NCI-H187 (cell line): ENCODE results near the gene ITGBL1.

Experiments
- DNase-seq, 2 experiments: peaks; one replicate each; lab custom pipeline; 2025; lab: John Stamatoyannopoulos, UW

ITGBL1 gene, protein sequence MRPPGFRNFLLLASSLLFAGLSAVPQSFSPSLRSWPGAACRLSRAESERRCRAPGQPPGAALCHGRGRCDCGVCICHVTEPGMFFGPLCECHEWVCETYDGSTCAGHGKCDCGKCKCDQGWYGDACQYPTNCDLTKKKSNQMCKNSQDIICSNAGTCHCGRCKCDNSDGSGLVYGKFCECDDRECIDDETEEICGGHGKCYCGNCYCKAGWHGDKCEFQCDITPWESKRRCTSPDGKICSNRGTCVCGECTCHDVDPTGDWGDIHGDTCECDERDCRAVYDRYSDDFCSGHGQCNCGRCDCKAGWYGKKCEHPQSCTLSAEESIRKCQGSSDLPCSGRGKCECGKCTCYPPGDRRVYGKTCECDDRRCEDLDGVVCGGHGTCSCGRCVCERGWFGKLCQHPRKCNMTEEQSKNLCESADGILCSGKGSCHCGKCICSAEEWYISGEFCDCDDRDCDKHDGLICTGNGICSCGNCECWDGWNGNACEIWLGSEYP

DNA sequence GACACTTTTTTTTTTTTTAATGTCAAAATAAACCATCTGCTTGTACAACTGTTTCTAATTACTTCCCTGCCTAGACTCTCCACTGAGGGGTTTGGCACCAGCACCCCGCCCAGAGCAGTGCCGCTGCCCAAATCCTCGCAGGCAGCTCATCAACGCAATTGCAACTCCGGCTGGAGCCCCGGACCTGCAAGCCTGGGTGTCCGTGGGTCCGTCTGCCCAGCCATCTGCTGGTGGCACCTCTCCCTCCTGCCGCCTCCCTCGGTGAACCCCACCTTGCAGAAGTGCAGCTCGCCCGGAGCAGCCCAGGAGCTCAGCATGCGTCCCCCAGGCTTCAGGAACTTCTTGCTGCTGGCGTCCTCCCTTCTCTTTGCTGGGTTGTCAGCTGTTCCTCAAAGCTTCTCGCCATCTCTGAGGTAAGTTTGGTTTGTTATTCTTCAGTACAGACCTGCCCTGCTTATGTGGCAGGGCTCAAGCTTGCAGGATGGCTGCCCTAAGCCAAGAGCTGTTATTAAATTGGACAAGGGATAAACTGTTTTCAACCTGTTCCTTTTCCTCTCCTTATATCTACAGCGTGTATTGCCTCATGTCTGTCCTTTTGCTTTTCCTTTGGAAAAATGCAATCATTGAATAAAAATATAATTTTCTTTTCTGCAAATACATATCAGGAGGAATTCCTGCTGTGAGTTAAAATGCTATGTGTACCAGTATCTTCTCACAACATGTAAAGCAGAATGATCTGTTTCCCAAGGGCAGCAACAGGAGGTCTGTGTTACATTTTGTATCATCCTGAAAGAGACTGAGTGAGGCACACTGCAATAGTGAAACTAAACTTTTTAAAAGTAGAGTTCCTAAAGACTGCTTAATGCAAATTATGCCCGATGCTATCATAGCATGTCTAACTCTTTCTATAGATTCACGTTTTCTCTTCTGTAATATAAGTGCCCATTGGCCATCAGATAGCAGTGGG is at the start of gene ITGBL1:
TSS of gene ITGBL1 (plus strand) at position 157 of the 967 bp plus-strand sequence. CDS start at position 316, 159 bp downstream.
- DNase-seq, result no peak

DNA sequence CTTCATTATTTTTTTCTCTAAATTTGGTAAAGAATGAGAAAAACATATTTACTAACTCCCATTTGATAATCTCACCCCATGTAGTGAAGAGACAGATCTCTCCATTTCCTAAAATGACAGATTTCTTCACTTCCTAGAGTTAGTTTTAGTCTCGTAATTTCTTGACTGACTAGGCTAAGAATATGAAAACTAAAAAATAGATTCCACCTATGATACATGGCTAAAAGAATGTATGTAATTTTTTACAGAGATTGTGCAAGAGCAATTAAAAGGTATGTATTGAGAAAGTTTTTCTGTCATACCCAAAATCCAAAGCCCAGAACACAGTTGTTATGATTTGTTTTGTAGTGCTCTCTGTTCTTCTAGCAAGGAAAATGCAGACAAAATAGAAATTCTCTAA is 45.7 kb upstream of the ITGBL1 start:
- DNase-seq, result no peak

DNA sequence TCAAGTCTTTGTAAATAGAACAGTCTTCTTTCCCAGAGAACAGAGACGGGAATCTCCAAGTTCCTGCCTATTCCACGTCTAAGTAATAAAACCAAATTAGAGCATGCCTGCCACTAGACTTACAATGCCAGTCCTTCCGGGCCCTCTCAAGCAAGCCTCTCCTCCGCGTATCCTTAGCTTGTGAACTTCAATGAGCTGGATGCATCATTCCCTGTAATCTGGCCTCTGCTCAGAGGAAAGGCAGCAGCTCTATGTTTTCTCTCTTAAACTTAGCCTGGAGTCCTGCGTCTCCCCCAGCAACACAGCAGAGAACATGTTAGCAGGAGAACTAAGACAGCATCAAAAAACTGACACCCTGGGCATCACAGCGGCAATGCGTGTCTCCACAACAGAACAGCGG is 44.3 kb upstream of the ITGBL1 start:
- no peak for DNase-seq

DNA sequence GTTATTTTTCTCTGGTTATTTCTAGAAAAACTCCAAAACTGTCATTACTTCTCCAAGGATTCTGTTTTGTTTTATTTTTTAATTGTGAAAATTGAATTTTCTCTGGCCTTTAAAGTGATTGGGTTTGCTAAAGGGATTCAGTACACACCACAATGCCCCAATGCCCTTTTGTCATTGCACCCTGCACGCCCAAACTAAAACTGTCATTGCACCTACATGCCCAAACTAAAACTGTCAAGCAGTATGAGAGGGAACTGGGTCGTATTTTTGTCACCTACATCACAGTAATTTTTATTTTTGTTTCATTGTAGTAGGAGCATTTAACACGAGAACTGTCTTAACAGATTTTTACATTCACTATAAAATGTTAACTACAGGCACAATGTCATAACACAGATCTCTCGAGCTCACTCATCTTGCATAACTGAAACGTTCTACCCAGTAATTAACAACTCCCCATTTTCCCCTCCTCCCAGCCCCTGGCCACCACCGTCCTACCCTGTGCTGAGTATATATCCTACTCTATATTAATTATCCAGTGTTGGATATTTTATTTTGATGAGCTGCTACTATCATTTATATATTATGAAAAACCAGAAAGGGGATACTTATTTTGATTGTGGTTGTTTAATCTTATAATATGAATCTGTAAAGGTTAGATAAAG is 43.4 kb upstream of the ITGBL1 start:
- no peak for DNase-seq

DNA sequence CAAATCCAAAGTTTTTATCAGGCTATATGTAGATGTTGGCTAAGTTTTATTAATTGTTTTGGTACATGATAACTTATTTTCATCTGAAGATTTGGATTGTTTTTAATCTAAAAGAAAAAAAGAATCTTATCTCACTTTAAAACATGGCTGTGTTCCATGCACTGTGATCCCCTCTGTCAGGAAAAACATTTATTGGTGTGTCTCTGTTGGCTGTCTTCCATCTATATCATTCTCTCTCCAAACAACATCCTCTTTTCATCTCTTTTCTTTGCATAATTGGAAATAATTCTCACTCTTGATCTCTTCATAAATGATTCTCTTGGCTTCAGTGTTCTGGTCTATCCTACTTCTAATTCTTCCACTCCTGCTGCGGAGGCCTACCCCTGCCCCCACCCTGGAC is 40.4 kb upstream of the ITGBL1 start:
- no peak for DNase-seq

DNA sequence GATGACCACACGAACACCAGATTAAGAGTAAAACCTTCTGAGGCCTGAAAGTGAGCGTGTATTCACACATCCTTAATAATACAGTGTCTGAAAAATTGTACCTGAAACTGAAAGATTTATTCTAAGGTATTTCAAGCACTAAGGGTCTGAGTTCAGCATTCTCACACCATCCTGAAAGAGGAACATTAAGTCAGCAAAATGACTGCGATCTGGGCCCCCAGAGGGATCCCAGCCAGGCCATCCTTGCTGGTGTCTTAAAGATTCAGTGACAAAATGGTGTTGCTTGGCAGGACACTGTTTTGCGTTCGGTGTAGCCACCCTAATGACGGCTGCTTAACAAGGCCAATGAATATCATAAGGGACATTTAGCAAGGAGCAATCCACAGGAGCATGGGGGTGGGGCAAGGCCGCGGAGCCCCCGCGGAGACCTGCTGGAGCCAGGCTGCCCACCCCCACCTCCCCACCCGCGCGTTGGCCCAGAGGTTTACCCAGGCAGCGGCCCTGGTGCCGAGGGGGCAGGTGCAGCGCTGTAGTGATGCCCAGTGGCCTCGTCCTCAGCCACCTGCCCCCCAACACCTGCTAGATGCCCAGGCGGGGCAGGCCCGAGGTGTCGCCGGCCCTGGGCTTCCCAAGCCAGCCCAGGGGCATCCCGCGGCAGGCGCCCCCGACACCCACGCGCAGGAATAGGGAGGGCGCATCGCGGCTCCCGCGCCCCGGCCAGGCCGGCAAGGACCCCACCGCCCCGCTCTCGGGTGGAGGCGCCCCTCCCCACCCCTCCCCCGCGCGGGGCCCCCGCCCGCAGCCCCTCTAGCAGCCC is 36.9 kb upstream of the ITGBL1 start:
- DNase-seq, result no peak

DNA sequence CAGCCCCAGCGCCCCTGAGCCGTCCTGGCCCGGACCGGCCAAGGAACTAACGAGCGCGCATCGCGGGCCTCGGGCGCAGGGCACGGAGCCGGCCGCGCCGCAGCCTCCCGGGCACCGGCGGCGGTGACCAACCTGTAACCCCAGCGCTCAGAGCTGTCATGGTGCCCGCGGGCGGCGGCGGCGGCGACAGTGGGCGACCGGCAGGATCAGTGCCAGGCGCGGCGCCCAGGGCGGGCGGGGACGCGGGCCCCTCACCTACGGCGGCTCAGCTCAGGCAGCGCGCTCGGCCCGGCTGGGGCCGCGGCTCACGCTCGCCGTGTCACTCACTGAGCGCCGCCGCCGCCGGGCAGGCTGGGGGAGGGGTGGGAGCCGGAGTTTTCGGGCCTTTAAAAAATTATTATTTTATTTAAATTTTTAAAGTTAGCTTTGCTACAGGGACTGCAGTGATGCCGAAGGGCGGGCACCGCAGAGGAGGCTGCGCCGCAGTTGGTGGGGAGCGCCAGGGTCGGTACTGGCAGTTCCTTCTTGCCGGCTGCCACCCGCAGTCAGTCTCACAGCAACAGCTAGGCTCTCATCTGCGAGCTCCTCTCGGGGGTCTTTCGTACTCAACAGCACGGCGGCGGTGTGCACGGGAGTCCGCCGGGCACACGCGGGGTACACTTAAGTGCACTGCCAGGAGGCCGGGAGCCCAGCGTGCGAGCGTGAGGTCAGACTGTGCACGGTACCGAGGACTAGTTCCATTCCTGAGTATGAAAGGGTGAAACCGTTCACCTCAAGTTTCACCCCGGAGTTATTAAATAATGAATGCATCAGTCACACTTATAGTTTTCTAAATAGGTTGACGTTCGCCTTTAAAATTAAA is 36.1 kb upstream of the ITGBL1 start, which contains the start of gene NALCN:
TSS of gene NALCN (minus strand) at position 328 of the 862 bp plus-strand sequence. CDS start 17,382 bp downstream, outside the sequence.
- peak in 1 of 2 experiments; percentile 36 for DNase-seq

DNA sequence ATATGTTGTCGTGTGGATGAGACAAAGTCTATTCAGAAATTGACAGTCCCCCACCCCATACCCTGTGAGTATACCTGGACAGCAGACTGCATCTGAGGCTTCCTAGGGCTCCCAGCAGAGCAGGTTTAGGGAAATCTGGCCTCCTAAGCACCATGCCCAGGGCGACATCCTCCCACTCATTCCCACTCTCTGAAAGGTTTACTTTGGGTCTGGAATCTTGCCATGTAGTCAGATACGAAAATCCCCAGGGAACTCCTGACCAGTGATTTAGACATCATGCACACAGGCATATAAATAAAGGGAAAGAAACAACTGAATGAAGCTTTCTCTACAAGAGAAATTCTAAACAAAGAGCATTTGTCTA is 35.5 kb upstream of the ITGBL1 start:
- peak; percentile 33 to 39 for DNase-seq

DNA sequence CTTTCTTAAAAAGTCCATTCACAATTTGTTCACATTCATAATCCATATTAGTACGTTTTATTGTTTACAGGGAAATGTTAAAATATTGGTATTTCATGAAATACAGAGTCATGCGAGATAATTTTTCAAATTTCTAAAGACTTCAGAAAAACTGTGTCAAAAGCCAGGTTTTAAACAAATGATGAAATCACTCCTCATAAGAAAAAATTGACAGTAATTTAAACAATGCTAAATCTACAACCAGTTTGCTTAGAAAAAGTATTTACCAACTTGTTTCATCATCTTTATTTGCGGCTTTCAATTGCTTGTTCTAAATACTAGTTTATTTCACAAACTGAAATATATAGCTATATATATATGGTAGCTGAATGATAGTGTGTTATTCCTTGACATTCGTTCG is 35.0 kb upstream of the ITGBL1 start:
- DNase-seq, result no peak

DNA sequence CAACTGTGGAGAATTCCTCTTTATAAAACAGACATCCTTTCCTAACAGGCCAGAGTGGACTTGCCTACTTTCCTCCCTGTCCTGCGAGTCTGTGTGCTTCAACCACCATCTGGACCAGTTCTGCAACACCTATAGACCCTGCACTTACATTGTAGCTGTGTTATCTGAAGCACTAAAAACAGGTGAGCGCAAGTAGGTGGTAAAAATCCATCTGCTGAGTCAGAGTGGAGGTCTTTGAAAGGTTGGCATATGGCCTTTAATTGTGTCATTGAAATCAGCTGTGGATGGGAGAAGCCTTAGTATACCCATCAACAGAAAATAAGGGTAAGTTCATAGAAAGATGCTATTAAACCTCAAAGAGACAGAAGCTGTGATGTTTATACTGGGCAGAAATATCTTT is 28.6 kb upstream of the ITGBL1 start:
- no peak for DNase-seq

DNA sequence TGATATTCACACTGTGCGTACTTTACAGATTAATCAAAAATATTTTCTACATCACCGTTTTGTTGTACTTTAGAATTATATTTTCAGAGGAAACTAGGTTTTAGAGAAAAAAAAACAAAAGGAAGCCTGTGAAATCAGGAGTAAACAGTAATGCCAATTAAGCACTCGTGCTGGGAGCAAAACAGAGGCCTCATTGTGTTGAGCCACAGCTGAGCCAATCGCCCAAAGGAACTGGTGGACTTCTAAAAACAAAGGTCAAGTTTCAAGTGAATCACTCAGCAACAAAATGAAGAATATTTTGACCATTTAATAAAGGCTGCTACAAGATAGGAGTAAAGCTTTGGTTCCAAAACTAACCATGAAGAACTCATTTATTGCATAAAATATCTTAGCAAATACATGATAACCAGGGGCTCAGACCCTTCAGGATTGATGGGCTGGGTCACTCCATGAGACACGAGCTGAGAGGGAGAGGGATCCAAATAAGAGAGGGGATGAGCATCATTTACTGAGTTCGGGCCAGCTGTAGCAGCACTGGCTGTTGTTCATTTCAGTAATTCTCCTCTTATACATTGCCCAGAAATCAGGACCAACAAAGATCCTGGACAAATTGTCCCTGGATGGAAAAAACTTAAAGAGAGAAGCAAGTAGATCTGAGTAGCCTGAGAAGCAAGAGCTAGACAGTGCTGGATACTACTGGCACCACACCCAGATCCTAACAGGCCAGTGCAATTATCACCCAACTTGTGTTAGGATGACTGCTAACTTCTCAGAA is 27.9 kb upstream of the ITGBL1 start:
- no peak for DNase-seq

DNA sequence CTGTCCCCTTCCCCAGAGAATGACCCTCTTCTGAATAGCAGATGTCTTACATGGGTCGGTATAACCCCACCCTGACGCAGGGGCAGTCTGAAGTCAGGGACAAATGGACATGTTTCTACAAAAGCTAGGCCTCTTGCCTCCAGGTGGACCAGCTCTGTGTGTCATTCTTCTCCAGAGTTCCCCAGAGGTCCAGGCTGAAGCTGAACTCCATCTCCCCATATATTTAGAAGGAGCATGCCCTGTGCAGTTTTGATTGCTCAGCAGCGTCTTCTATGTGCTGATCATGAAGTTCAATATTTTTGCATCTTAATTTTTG is 27.4 kb upstream of the ITGBL1 start:
- DNase-seq, result no peak

DNA sequence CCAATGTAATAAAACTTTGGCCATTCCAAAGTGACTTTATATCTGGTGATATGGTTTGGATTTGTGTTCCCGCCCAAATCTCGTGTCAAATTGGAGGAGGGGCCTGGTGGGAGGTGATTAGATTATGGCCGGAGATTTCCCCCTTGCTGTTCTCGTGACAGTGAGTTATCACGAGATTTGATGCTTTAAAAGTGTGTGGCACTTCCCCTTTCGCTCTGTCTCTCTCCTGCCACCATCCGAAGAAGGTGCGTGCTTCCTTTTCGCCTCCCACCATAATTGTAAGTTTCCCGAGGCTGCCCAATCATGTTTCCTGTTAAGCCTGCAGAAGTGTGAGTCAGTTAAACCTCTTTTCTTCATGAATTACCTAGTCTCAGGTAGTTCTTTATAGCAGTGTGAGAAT is 26.9 kb upstream of the ITGBL1 start:
- DNase-seq, result no peak

DNA sequence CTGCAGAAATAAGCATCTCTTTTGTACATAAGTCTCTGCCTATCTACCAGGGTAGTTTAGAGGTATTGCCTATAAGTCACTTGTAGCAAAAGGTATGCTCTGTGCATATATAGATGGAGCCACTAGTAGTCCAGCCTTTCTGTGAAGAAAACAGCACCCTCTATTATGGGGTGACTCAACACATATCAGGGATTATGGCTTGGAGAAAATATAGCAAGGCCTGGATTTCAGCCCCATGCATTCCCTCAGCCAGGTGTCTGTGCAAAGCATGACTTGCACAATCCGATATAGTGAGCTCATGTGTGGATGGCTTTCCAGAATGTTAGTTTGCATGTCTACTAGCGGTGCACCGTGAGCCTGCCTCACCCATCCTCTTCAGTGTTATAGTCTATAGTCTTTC is 22.7 kb upstream of the ITGBL1 start:
- no peak for DNase-seq

DNA sequence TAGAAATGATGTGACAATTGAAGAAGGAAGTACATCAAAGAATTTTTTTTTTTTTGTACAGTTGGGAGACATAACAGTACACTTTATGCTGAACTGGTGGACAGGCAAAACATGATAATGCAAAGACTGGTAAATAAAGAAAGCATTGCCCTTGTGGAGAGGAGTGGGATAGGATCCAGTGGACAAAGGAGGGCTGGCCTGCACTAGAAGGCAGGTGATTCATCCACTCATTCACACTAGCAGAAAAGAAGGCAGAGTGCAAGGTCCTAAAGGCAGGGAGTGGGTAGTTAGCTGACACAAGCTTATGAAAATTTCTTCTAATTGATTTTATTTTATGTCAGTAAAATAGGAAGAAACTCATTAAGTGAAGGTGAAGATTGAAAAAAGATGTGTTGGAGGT is 18.6 kb upstream of the ITGBL1 start:
- DNase-seq, result no peak

DNA sequence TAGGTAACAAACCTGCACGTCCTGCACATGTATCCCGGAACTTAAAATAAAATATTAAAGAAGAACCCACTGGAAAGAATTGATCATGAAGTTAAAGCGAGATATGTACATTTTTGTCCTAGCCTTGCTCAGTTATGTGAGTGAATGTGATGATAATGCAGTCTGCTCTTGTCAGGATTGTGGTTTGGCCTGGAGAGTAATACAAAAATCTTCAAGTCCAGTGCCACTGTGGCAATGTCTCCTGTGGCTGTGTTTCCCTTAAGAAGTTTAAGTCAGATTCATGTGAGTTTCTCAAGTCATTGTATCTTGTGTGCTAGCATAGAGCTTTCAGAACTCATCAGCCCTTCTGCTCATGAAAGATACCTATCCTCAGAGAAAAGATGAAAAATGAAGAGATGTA is 18.0 kb upstream of the ITGBL1 start:
- no peak for DNase-seq

DNA sequence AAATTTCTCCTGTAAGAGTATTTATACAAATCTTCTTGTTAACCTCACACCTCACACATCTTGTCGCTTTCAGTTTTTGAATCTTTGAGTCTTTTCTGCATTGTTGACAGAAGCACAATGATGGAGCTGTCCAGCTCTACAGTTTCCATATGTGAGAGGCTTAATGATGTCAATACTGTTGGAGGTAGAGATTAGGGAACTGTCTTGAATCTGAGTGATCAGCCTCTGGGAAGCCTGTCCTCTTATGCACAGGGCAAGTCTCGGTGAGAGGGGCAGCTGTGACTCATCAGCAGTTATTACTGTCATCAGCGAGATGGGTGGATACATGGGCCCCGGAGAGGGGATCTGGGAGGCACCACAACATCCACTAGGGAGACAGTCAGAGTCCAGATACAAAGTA is 4.6 kb upstream of the ITGBL1 start:
- DNase-seq, result no peak

DNA sequence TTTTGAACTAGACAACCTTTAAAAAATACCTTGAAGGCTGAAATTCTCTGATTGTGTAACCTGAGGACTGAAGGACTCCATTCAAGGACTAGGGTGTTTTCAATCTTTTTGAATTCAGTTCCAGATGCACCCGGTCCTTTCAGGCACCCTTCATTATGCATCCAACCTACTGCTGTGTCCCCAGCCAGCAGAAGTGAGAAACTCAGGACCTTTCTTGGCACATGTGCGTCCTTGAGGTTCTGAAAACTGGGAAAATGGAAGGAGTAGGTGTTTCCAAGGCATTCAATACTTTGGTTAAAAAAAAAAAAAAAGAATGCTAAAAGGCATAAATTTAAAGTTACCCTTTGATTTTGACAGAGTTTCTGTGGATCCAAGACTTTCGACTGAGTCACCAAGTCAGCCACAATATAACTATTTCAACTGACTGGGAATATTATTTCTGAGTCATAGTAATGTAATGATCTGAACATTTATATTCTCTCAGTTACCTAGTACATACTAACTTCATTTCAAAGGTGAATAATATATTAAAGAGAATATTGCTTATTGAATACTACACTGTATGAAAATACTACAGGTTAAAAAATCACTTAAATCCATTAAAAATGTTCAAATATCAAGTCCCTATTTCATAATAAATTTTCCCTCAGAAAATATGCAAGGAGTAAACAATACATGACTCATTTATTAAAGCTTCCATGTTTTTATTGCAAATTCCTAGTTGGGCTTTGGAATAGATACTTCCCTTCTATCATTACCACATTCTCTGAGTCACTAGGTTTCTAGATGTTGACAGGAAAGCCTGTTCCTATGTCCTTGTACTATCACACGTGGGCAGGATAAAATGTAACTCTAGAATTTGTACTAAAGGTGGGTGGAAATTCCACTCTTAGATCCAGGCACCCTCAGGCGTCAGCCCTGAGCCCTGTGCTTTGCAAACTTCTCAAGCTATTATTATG is 2.4 kb upstream of the ITGBL1 start:
- no peak for DNase-seq

DNA sequence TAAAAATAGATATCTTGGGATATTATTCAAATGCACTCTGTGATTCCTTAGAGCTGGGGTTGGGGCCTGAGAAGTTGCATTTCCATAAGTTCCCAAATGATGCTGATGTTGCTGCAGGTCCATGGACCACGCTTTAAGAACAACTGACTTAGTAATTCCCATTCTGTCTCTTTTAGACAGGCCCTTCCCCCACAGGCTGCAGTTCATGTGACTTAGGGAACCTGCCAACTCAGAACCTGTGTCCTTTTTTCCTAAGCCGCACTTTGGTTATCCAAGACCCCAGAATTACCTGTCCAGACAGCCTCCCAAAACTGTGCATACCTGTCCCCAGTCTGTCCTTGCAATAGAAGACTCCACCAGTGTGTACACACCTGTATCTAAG is 1.7 kb upstream of the ITGBL1 start:
- no peak for DNase-seq
